ENCODE measurements around the gene RBM20. TPM values are rescaled to one million over a fixed set of nuclear protein-coding genes. Genes with fewer than 3 reads are reported as not detected.
A peak's percentile ranks its signal among the peaks of the same experiment; 100 is the strongest.

Gene RBM20
- total and polyA plus RNA-seq, 2 of the 13 experiments (the other 11 are each of a cell fraction or from before 2014, with no cell fraction given), result 0.02 to 0.22 TPM

- TF ChIP-seq ZNF770 (CRISPR knock-in tag; IDR thresholded peaks at IDR 0.05) (no peak), MEIS2 (CRISPR knock-in tag; IDR thresholded peaks at IDR 0.05) (peak; percentile 83), SKI (IDR thresholded peaks at IDR 0.05; ENCODE audit: partially characterized antibody) (peak; percentile 19), ATF7-NPFF (CRISPR knock-in tag; IDR thresholded peaks at IDR 0.05; ENCODE audit: low read depth) (no peak; the same call in 1 of the 2 replicates), PPARG (CRISPR knock-in tag; conservative IDR thresholded peaks at IDR 0.05) (no peak), KDM1A (CRISPR knock-in tag; IDR thresholded peaks at IDR 0.05) (0 out of 2 replicates have a peak, but pooled peaks have one; percentile 18), HNF4A (CRISPR knock-in tag; IDR thresholded peaks at IDR 0.05) (peak; percentile 61), ZNF691 (CRISPR knock-in tag; IDR thresholded peaks at IDR 0.05; ENCODE audit: borderline replicate concordance, low read depth) (no peak), ELF3 (CRISPR knock-in tag; IDR thresholded peaks at IDR 0.05) (peak; percentile 50; the same call in 1 of the 2 replicates), GZF1 (CRISPR knock-in tag; IDR thresholded peaks at IDR 0.05) (0 out of 2 replicates have a peak, but pooled peaks have one; percentile 13), PITX1 (CRISPR knock-in tag; IDR thresholded peaks at IDR 0.05) (peak; percentile 46), ZNF788 (CRISPR knock-in tag; IDR thresholded peaks at IDR 0.05; ENCODE audit: borderline replicate concordance) (0 out of 2 replicates have a peak, but pooled peaks have one; percentile 46), ZNF350 (CRISPR knock-in tag; IDR thresholded peaks at IDR 0.05; ENCODE audit: borderline replicate concordance, low read depth) (0 out of 2 replicates have a peak, but pooled peaks have one; percentile 10), ZNF567 (CRISPR knock-in tag; IDR thresholded peaks at IDR 0.05; ENCODE audit: borderline replicate concordance) (no peak), ZNF510 (CRISPR knock-in tag; IDR thresholded peaks at IDR 0.05; ENCODE audit: low read depth) (0 out of 2 replicates have a peak, but pooled peaks have one; percentile 48), THRA (CRISPR knock-in tag; IDR thresholded peaks at IDR 0.05; ENCODE audit: borderline replicate concordance) (peak; percentile 97)
- TF ChIP-seq, protein P1, sequence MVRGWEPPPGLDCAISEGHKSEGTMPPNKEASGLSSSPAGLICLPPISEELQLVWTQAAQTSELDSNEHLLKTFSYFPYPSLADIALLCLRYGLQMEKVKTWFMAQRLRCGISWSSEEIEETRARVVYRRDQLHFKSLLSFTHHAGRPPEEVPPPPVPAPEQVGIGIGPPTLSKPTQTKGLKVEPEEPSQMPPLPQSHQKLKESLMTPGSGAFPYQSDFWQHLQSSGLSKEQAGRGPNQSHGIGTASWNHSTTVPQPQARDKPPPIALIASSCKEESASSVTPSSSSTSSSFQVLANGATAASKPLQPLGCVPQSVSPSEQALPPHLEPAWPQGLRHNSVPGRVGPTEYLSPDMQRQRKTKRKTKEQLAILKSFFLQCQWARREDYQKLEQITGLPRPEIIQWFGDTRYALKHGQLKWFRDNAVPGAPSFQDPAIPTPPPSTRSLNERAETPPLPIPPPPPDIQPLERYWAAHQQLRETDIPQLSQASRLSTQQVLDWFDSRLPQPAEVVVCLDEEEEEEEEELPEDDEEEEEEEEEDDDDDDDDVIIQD (CRISPR knock-in tag; IDR thresholded peaks at IDR 0.05; ENCODE audit: low read depth), result peak; percentile 63; the same call in 1 of the 2 replicates
- TF ChIP-seq, protein P2, sequence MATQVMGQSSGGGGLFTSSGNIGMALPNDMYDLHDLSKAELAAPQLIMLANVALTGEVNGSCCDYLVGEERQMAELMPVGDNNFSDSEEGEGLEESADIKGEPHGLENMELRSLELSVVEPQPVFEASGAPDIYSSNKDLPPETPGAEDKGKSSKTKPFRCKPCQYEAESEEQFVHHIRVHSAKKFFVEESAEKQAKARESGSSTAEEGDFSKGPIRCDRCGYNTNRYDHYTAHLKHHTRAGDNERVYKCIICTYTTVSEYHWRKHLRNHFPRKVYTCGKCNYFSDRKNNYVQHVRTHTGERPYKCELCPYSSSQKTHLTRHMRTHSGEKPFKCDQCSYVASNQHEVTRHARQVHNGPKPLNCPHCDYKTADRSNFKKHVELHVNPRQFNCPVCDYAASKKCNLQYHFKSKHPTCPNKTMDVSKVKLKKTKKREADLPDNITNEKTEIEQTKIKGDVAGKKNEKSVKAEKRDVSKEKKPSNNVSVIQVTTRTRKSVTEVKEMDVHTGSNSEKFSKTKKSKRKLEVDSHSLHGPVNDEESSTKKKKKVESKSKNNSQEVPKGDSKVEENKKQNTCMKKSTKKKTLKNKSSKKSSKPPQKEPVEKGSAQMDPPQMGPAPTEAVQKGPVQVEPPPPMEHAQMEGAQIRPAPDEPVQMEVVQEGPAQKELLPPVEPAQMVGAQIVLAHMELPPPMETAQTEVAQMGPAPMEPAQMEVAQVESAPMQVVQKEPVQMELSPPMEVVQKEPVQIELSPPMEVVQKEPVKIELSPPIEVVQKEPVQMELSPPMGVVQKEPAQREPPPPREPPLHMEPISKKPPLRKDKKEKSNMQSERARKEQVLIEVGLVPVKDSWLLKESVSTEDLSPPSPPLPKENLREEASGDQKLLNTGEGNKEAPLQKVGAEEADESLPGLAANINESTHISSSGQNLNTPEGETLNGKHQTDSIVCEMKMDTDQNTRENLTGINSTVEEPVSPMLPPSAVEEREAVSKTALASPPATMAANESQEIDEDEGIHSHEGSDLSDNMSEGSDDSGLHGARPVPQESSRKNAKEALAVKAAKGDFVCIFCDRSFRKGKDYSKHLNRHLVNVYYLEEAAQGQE (IDR thresholded peaks at IDR 0.05; ENCODE audit: borderline replicate concordance in 1 of 2, low read depth in 1 of 2, low read length in 2 of 2), result 0 out of 4 replicates have a peak, but pooled peaks of 1 of the 2 experiments have one; percentile 6
Observed at GRCh38 chr10:110845756-110846620, 201.9 kb downstream of the RBM20 start (continued).
